Mucosa of rectum (tissue), 2 donors: ENCODE data around the gene FAM120A.

ENCODE experiments used
- H3K27ac ChIP-seq, 2 donors: one replicate each; pipeline ENCODE4 v1.7.0; 2013; ENCODE audit warnings: inconsistent platforms in 2 of 2, low read depth in 2 of 2, low read length in 2 of 2
- H3K27me3 ChIP-seq, 2 donors: one replicate each; pipeline ENCODE4 v1.7.0; 2013; ENCODE audit warnings: low read length in 2 of 2; ENCODE audit not compliant: control insufficient read depth in 2 of 2, insufficient read depth in 2 of 2
- H3K36me3 ChIP-seq, 2 donors: one replicate each; pipeline ENCODE4 v1.7.0; 2013; ENCODE audit warnings: low read length in 2 of 2; ENCODE audit not compliant: control insufficient read depth in 2 of 2, insufficient read depth in 2 of 2
- H3K4me1 ChIP-seq, 2 donors: one replicate each; pipeline ENCODE4 v1.7.0; 2013; ENCODE audit warnings: low read length in 2 of 2, mild to moderate bottlenecking in 1 of 2; ENCODE audit not compliant: control insufficient read depth in 2 of 2, insufficient read depth in 2 of 2
- H3K4me3 ChIP-seq, 2 donors: one replicate each; pipeline ENCODE4 v1.7.0; 2013; ENCODE audit warnings: low read length in 2 of 2
- H3K9ac ChIP-seq, 2 donors: one replicate each; pipeline ENCODE4 v1.7.0; 2013; ENCODE audit warnings: low read length in 2 of 2, low read depth in 1 of 2, mild to moderate bottlenecking in 1 of 2
- H3K9me3 ChIP-seq, 2 donors: one replicate each; pipeline ENCODE4 v1.7.0; 2013; ENCODE audit warnings: low read length in 2 of 2; ENCODE audit not compliant: control insufficient read depth in 2 of 2
- donor health status: healthy.
- donor health status: Normal muscosa, but diverticular disease.

FAM120A gene

DNA sequence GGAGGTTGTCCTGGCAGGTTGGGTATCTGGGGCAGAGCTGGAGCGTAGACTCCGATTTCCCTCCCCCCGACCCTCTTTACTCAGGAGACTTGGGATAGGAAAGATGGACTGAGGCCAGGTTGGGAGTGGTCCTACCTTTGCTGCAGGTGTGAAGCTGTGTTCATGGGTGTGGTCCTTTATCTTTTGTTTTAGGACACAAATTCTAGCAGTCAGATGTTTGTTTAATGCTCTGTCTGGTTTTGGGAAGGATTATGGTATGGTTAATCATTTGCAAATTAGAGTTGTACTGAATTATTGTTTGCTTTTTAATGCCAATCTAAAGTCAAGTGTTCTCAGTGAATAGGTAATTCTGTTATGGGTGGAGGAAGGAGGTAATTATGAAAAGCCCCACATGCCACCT, 16.0 kb downstream of the FAM120A start:
- Histone ChIP-seq H3K9me3 (no peaks in the 10 kb centered on the region), H3K36me3 (peaks cover 0 to 8% of the 10 kb centered on the region in 2 donors), H3K9ac (no peak overlapping the region), H3K4me1 (peaks cover 59 to 66% of the 10 kb centered on the region in 2 donors), H3K27ac (peak overlapping the region; percentile 95 to 96), H3K27me3 (no peaks in the 10 kb centered on the region), H3K4me3 (peak overlapping the region in 1 of 2 donors; percentile 8)

DNA sequence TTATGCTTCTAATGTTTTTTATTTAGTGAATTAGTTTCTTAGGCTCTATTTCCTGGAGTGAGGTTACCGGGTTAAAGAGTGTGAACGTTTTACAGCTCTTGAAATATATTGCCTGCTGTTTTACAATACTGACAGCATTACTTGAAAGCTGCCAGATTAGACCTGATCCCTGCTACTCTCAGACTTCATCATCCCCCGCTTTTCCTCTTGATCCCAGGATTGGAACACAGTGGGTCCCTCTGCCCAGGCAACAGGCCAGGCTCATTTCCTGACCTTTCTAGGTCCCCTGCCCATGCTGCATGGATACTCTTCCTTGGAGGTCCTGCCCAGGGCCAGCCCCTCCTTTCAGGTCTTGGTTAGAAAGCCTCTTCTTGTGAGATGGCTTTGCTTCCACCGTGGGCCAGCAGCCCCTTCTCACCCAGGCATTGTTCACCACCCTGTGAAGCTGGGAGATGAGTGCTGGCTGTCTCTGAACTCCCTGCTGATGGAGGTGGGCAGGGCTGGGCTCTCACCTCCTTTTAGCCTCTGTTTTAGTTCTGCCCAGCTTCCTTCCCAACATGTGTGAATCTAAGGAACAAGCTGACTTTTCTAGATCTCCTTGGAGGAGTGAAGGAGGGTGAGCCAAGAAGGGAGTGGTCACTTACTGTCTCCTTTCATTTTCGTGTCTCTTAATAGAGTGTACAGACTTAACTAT, 17.4 kb downstream of the FAM120A start:
- peak overlapping the region; percentile 63 to 78 for H3K9ac ChIP-seq
- H3K27ac ChIP-seq, result peak overlapping the region; percentile 95 to 96
- peaks cover 0 to 5% of the 10 kb centered on the region in 2 donors for H3K36me3 ChIP-seq
- no peaks in the 10 kb centered on the region for H3K27me3 ChIP-seq
- H3K4me3 ChIP-seq, result peak overlapping the region; percentile 40 to 55
- peaks cover 51 to 62% of the 10 kb centered on the region in 2 donors for H3K4me1 ChIP-seq
- H3K9me3 ChIP-seq, result no peaks in the 10 kb centered on the region

DNA sequence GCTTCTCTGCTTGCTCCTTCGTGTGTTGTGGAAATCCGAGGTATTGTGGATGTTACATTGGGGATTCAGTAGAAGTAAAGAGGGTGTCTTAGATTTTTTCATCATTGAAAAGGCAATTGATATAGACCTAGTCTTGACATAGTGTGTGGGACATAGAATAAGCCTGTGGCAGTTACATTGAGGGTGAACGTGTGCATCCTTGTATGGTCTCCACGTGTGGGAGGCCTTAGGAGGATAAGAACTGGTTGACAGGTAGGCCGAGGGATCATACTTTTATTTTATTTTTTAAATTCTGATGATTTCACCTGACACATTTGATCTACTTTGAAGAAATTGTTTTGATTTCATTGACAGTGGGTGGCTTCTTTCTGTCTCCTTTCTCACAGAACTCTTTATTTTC, 18.9 kb downstream of the FAM120A start:
- Histone ChIP-seq H3K27ac (peak overlapping the region; percentile 95 to 96), H3K27me3 (no peaks in the 10 kb centered on the region), H3K4me1 (peaks cover 44 to 49% of the 10 kb centered on the region in 2 donors), H3K36me3 (peaks cover 3 to 5% of the 10 kb centered on the region in 2 donors), H3K4me3 (peak overlapping the region in 1 of 2 donors; percentile 16), H3K9ac (no peak overlapping the region), H3K9me3 (no peaks in the 10 kb centered on the region)

DNA sequence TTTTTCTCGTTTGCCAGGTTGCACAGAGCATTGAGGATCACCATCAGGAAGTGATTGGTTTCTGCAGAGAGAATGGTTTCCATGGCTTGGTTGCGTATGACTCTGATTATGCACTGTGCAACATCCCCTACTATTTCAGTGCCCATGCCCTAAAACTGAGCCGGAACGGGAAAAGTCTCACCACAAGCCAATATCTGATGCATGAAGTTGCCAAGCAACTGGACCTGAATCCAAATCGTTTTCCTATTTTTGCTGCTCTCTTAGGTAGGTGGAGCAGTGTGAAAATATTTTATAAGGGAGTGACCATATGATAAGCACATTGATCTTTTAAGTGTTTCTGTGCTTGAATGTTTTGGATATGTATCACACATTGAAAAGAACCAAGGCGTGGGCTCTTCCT, 19.6 kb downstream of the FAM120A start:
- peaks cover 37 to 47% of the 10 kb centered on the region in 2 donors for H3K4me1 ChIP-seq
- no peak overlapping the region for H3K9ac ChIP-seq

DNA sequence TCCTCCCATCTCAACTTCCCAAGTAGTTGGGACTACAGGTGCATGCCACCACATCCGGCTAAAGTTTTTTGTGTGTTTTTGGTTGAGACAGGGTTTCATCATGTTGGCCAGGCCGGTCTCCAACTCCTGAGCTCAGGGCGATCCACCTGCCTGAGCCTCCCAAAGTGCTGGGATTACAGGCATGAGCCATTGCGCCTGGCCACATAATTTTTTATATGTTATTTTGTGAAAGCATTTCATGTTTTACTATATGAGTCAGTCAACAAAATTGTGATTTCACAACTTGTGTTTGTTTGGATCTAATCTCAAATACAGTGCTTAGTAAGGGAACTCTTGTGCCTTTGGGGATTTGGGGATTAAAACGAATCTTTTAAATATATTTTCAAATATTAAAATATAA, 21.9 kb downstream of the FAM120A start:
- no peak overlapping the region for H3K4me3 ChIP-seq
- H3K27me3 ChIP-seq, result no peaks in the 10 kb centered on the region
- H3K9me3 ChIP-seq, result no peaks in the 10 kb centered on the region
- no peak overlapping the region for H3K27ac ChIP-seq
- peaks cover 24 to 38% of the 10 kb centered on the region in 2 donors for H3K4me1 ChIP-seq
- peaks cover 5 to 16% of the 10 kb centered on the region in 2 donors for H3K36me3 ChIP-seq
- H3K9ac ChIP-seq, result no peak overlapping the region

More for the DNA sequence above, 19.6 kb downstream of the FAM120A start:
- Histone ChIP-seq H3K9me3 (no peaks in the 10 kb centered on the region), H3K27ac (peak overlapping the region in 1 of 2 donors; percentile 95), H3K36me3 (peaks cover 5% of the 10 kb centered on the region in 2 donors), H3K27me3 (no peaks in the 10 kb centered on the region), H3K4me3 (no peak overlapping the region)

DNA sequence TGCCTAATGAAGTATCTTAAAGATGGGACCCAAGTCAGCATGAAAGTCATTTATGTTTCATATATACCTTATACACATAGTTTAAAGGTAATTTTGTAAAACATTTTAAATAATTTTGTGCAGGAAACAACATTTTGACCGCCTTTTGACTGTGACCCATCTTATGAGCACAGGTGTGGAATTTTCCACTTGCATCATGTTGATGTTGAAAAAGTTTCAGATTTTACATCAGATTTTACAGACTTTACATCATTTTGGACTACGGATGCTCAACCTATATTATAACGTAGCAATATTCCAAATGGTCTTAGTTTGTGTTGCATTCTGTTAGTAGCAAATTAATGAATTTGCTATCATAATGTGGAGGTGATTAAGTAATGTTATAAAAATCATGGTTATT, 23.6 kb downstream of the FAM120A start:
- H3K36me3 ChIP-seq, result peaks cover 10 to 16% of the 10 kb centered on the region in 2 donors
- H3K27me3 ChIP-seq, result no peaks in the 10 kb centered on the region
- no peaks in the 10 kb centered on the region for H3K9me3 ChIP-seq
- H3K27ac ChIP-seq, result no peak overlapping the region
- H3K9ac ChIP-seq, result no peak overlapping the region
- H3K4me1 ChIP-seq, result peaks cover 12 to 27% of the 10 kb centered on the region in 2 donors
- H3K4me3 ChIP-seq, result no peak overlapping the region

DNA sequence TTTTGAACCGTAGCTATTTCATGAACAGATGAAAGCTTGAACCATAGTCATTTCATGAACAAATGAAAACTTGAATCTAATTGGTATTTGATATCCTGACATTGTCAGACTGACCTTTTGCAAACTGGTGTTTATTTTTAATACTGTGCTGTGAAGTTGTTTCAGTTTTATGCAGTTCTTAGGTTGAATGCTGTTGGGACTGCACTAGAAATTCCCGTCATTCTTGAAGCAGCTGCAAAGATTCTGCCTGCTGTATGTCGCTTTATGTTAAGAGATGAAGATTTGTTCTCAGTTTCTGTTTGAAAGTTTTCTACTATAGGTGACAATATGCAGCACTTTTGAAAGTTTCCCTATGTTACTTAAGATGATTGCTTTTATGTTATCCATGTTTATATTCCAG, 24.4 kb downstream of the FAM120A start:
- Histone ChIP-seq H3K9ac (no peak overlapping the region), H3K27me3 (no peaks in the 10 kb centered on the region), H3K4me3 (no peak overlapping the region), H3K4me1 (peaks cover 8 to 20% of the 10 kb centered on the region in 2 donors), H3K9me3 (no peaks in the 10 kb centered on the region), H3K36me3 (peaks cover 15 to 18% of the 10 kb centered on the region in 2 donors), H3K27ac (no peak overlapping the region)

DNA sequence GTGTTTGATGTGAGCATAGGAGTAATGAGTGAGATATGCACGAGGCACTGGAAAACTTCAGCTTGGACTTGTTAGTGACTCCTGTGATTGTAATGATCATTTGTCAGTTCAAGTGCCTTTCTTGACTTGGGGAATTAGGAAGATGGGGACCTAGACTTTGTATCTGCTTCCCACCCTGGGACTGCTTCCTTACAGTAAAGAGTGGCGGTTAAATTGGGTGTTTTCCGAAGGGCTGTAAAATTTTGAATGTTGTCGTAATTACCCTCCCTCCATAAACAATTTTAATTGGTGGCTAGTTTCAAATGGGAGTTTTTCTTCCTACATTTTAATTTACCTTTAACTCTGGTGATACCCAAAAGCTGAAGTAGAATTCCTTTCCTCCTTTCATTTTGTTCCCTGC, 25.4 kb downstream of the FAM120A start:
- Histone ChIP-seq H3K36me3 (peaks cover 15 to 16% of the 10 kb centered on the region in 2 donors), H3K27me3 (no peaks in the 10 kb centered on the region), H3K4me1 (peaks cover 5 to 14% of the 10 kb centered on the region in 2 donors), H3K9me3 (no peaks in the 10 kb centered on the region), H3K9ac (no peak overlapping the region), H3K27ac (peak overlapping the region; percentile 24 to 49), H3K4me3 (peak overlapping the region; percentile 14 to 19)

DNA sequence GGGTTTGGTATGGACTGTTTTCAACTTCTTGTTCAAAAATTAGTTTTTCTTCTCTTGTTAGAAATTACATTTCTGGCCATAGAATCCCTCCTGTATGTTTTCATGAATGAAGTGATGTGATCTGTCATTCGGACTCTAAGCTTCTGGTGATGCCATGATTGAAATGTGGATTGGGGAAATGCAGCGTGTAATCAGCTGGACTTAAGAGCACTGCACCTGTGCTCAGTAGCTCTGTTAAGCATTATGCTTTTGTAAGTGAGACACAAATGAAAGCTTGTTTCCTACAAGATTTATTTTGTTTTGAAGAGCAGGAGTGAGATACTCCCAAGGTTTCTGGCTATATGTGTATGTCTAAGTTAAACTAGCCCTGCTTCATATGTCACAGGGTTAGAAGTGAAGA, 25.9 kb downstream of the FAM120A start:
- no peak overlapping the region for H3K9ac ChIP-seq
- no peaks in the 10 kb centered on the region for H3K9me3 ChIP-seq
- H3K27ac ChIP-seq, result peak overlapping the region; percentile 24 to 49
- H3K36me3 ChIP-seq, result peaks cover 16 to 19% of the 10 kb centered on the region in 2 donors
- peaks cover 3 to 14% of the 10 kb centered on the region in 2 donors for H3K4me1 ChIP-seq
- no peaks in the 10 kb centered on the region for H3K27me3 ChIP-seq
- no peak overlapping the region for H3K4me3 ChIP-seq

DNA sequence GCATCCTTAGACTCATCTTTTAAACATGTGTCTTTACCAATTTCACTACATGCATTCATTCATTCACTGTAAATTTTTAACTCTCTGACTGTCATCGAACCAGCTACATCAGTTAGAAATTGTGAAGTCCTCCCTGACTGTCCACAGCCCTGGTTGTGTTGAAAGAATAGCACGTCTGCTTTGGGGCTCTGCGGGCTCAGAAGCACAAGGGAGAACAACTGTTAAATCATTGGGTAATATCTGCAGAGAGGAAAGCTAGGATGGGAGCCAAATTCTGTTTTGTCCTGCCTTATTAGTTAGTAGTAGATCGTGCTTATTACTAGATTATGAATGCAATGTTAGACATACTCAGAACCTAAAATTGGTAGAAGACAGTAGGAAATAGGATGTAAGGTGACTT, 28.2 kb downstream of the FAM120A start:
- H3K4me1 ChIP-seq, result peaks cover 2 to 14% of the 10 kb centered on the region in 2 donors
- H3K9me3 ChIP-seq, result no peaks in the 10 kb centered on the region
- H3K36me3 ChIP-seq, result peaks cover 26 to 31% of the 10 kb centered on the region in 2 donors
- no peak overlapping the region for H3K27ac ChIP-seq
- no peaks in the 10 kb centered on the region for H3K27me3 ChIP-seq
- H3K9ac ChIP-seq, result no peak overlapping the region
- H3K4me3 ChIP-seq, result no peak overlapping the region
